ENCODE measurements around the gene ESRRB.

ESRRB gene

GRCh38 chr14:76352639-76353281, 23.2 kb upstream of the ESRRB start:
- peak; percentile 10 for DNase-seq

- DNase-seq, result no peak
These were observed 21.6 kb upstream of the ESRRB start for GRCh38 chr14:76354310-76354709.

GRCh38 chr14:76355771-76356170, 20.2 kb upstream of the ESRRB start:
- no peak for DNase-seq

GRCh38 chr14:76371066-76371465, 4.9 kb upstream of the ESRRB start:
- DNase-seq, result no peak

- DNase-seq, result no peak
These were observed 2.5 kb upstream of the ESRRB start for GRCh38 chr14:76373456-76373855.

GRCh38 chr14:76375484-76375883, 453 bp upstream of the ESRRB start:
- DNase-seq, result no peak

GRCh38 chr14:76376409-76376877, 506 bp downstream of the ESRRB start:
- no peak for DNase-seq

GRCh38 chr14:76376878-76377734, 1.2 kb downstream of the ESRRB start:
- no peak for DNase-seq

- no peak for DNase-seq
These were observed 1.8 kb downstream of the ESRRB start for GRCh38 chr14:76377735-76378074.

GRCh38 chr14:76380991-76381390, 5.1 kb downstream of the ESRRB start:
- DNase-seq, result no peak

GRCh38 chr14:76381817-76382494, 6.0 kb downstream of the ESRRB start:
- no peak for DNase-seq

- no peak for DNase-seq
These were observed 6.5 kb downstream of the ESRRB start for GRCh38 chr14:76382495-76382832.

- DNase-seq, result no peak
These were observed 9.5 kb downstream of the ESRRB start for GRCh38 chr14:76385435-76385834.

GRCh38 chr14:76386944-76387782, 11.2 kb downstream of the ESRRB start:
- peak; percentile 21 for DNase-seq

GRCh38 chr14:76389841-76390240, 13.9 kb downstream of the ESRRB start:
- DNase-seq, result no peak

- no peak for DNase-seq
These were observed 14.7 kb downstream of the ESRRB start for GRCh38 chr14:76390621-76391020.

- no peak for DNase-seq
These were observed 16.2 kb downstream of the ESRRB start for GRCh38 chr14:76391981-76392690.

GRCh38 chr14:76394569-76394968, 18.6 kb downstream of the ESRRB start:
- no peak for DNase-seq

GRCh38 chr14:76395161-76395560, 19.2 kb downstream of the ESRRB start:
- DNase-seq, result no peak

GRCh38 chr14:76396714-76397187, 20.8 kb downstream of the ESRRB start:
- DNase-seq, result no peak

GRCh38 chr14:76405627-76406026, 29.7 kb downstream of the ESRRB start:
- DNase-seq, result no peak

- DNase-seq, result no peak
These were observed 31.7 kb downstream of the ESRRB start for GRCh38 chr14:76407449-76408150.
